Spleen (tissue), 11 donors: ENCODE results near the gene CAMTA2. TPM values are rescaled to one million over a fixed set of nuclear protein-coding genes. Genes with fewer than 3 reads are reported as not detected.

Source experiments
- DNase-seq: peaks from one replicate; pipeline ENCODE4 v3.0.0-alpha.2; 2020
- H3K27ac ChIP-seq, 8 donors: fragments of 200-600 bp; sonication (generic) in 7 of 8; 1 replicate in 4 of 8; 2 replicates in 4 of 8; pipeline versions ENCODE4 v1.5.0 to v1.8.0; 2016 to 2021; ENCODE audit warnings: inconsistent platforms in 4 of 8, mild to moderate bottlenecking in 4 of 8, moderate library complexity in 1 of 8
- H3K27me3 ChIP-seq, 7 donors: fragments of 200-600 bp; sonication (generic) in 6 of 7; replicated peaks in 1 of 7; 1 replicate in 4 of 7; 2 replicates in 3 of 7; pipeline versions ENCODE4 v1.5.0 to v1.8.0; 2016 to 2021; ENCODE audit warnings: inconsistent platforms in 3 of 7, mild to moderate bottlenecking in 1 of 7
- H3K36me3 ChIP-seq, 6 donors: fragments of 200-600 bp; sonication (generic) in 5 of 6; 1 replicate in 4 of 6; 2 replicates in 2 of 6; pipeline versions ENCODE4 v1.5.0 to v1.8.0; 2016 to 2021; ENCODE audit warnings: inconsistent platforms in 2 of 6
- H3K4me1 ChIP-seq, 6 donors: fragments of 200-600 bp; sonication (generic) in 5 of 6; 1 replicate in 3 of 6; 2 replicates in 3 of 6; pipeline versions ENCODE4 v1.5.0 to v1.8.0; 2016 to 2021; ENCODE audit warnings: inconsistent platforms in 3 of 6
- H3K4me3 ChIP-seq, 8 donors: fragments of 200-600 bp; sonication (generic) in 7 of 8; 1 replicate in 4 of 8; 2 replicates in 4 of 8; pipeline versions ENCODE4 v1.5.0 to v1.8.0; 2016 to 2021; ENCODE audit warnings: inconsistent platforms in 4 of 8, mild to moderate bottlenecking in 4 of 8, moderate library complexity in 2 of 8
- H3K9me3 ChIP-seq, 8 donors: fragments of 200-600 bp; sonication (generic) in 7 of 8; 1 replicate in 4 of 8; 2 replicates in 4 of 8; pipeline versions ENCODE4 v1.5.0 to v1.8.0; 2016 to 2021; ENCODE audit warnings: inconsistent platforms in 4 of 8
- CTCF ChIP-seq, 11 experiments: fragments of 200-600 bp in 7 of 11; fragments of 450-650 bp in 4 of 11; sonication (generic) in 4 of 11; IDR thresholded peaks in 8 of 11; conservative IDR thresholded peaks in 3 of 11; 1 replicate in 7 of 11; 2 replicates in 4 of 11; pipeline versions ENCODE4 v1.4.0 to v1.8.0; 2016 to 2021; ENCODE audit warnings: antibody characterized with exemption in 11 of 11, inconsistent platforms in 4 of 11, mild to moderate bottlenecking in 1 of 11
- POLR2A ChIP-seq, 3 donors: fragments of 450-650 bp; IDR thresholded peaks; one replicate each; pipeline ENCODE4 v1.5.1; 2017; ENCODE audit warnings: antibody characterized with exemption in 3 of 3, mild to moderate bottlenecking in 1 of 3
- POLR2AphosphoS5 ChIP-seq, 3 donors: sonication (generic); formaldehyde crosslinking; IDR thresholded peaks; one replicate each; pipeline ENCODE4 v1.5.1; 2017; ENCODE audit warnings: antibody characterized with exemption in 3 of 3
- WGBS, 5 donors: extraction: QIAGEN DNeasy Blood & Tissue Kit in 3 of 5; methylation state at CpG; one replicate each; pipeline versions ENCODE4 v1.1.5 to v1.1.7; 2013 to 2018; 5-methylcytosine and 5-hydroxymethylcytosine counted together
- intact Hi-C: fragments of 100-400 bp; cut with DNase I; formaldehyde crosslinking; loops from one replicate; pipeline ENCODE4 v1.15.0; 2023; ENCODE audit warnings: low total_unique reads
- polyA plus RNA-seq, 3 donors: library from polyadenylated mRNA; stranded (reverse); fragments of 200-250 nt; gene quantifications; one replicate each; pipeline ENCODE4 v1.2.1, GENCODE V29; 2013
- total RNA-seq, 7 donors: library from RNA; depleted of rRNA in 3 of 7; stranded (reverse); fragments of >200 nt in 3 of 7; fragmentation: NEBNext Ultra II Directional in 4 of 7; extraction: Animal tissue kit (Norgen Biotek cat#: 25700) in 4 of 7; gene quantifications; one replicate each; pipeline versions ENCODE4 v1.1.0 to v1.2.1, GENCODE V29; 2016 to 2021
- donor health status: healthy with polysubstance abuse.
- donor health status: DM: no; HTN: no; CAD: no; lungs with moderate emphysema.
- donor health status: DM: no; HTN: no; CAD: no.
- donor health status: Bipolar disorder and iron deficiency.
- donor health status: healthy.
- donor health status: DM: no; HTN: no; CAD: no.
- donor health status: DM: yes; HTN: yes; CAD: no.

CAMTA2 gene
- total and polyA plus RNA-seq, 10 donors, result 21.3 to 79.8 (median 50.5) TPM

- intact Hi-C loops, result no loop called here
- WGBS, 5 donors, result 93 to 98% (median 97%) methylated on average over 8 of the region's 8 CpGs
- Histone ChIP-seq H3K9me3 (no peaks in the 10 kb centered on the region), H3K36me3 (peaks cover 6 to 34% (median 13%) of the 10 kb centered on the region in 6 donors), H3K4me1 (peaks cover 8 to 17% (median 14%) of the 10 kb centered on the region in 6 donors), H3K4me3 (no peak overlapping the region), H3K27me3 (no peaks in the 10 kb centered on the region), H3K27ac (no peak overlapping the region)
- no peak for TF ChIP-seq CTCF (IDR thresholded peaks at IDR 0.05 in 8 of 11, conservative IDR thresholded peaks at IDR 0.05 in 3 of 11)
- no peak for TF ChIP-seq POLR2A (IDR thresholded peaks at IDR 0.05)
- TF ChIP-seq POLR2AphosphoS5 (IDR thresholded peaks at IDR 0.05), result no peak
- DNase-seq, result no peak
Observed at GRCh38 chr17:4955091-4955490, 32.4 kb downstream of the CAMTA2 start.

GRCh38 chr17:4953451-4953961, 34.0 kb downstream of the CAMTA2 start:
- TF ChIP-seq POLR2AphosphoS5 (IDR thresholded peaks at IDR 0.05) (peak in 1 of 3 donors; percentile 18), POLR2A (IDR thresholded peaks at IDR 0.05) (no peak)
- Histone ChIP-seq H3K36me3 (peaks cover 0 to 19% (median 0%) of the 10 kb centered on the region in 6 donors), H3K27me3 (no peaks in the 10 kb centered on the region), H3K27ac (no peak overlapping the region), H3K9me3 (no peaks in the 10 kb centered on the region), H3K4me3 (no peak overlapping the region), H3K4me1 (peaks cover 8 to 31% (median 19%) of the 10 kb centered on the region in 6 donors)
- 68 to 84% (median 74%) methylated on average over 14 of the region's 14 CpGs for WGBS, 5 donors
- intact Hi-C loops, result no loop called here
- no peak for DNase-seq

- 82 to 100% (median 90%) methylated on average over 3 of the region's 3 CpGs for WGBS, 5 donors
- Histone ChIP-seq H3K4me1 (peaks cover 12 to 41% (median 24%) of the 10 kb centered on the region in 6 donors), H3K27ac (no peak overlapping the region), H3K4me3 (no peak overlapping the region), H3K9me3 (no peaks in the 10 kb centered on the region), H3K27me3 (no peaks in the 10 kb centered on the region), H3K36me3 (peaks cover 0 to 8% (median 4%) of the 10 kb centered on the region in 6 donors)
- DNase-seq, result no peak
- intact Hi-C loops, result no loop called here
- TF ChIP-seq CTCF (IDR thresholded peaks at IDR 0.05 in 8 of 11, conservative IDR thresholded peaks at IDR 0.05 in 3 of 11) (no peak), POLR2A (IDR thresholded peaks at IDR 0.05) (no peak), POLR2AphosphoS5 (IDR thresholded peaks at IDR 0.05) (no peak)
Observed at GRCh38 chr17:4951486-4951885, 36.0 kb downstream of the CAMTA2 start.

GRCh38 chr17:4950746-4951204, 36.7 kb downstream of the CAMTA2 start, which contains the start of gene ENO3:
ENO3 (plus strand) TSS chr17:4951119; CDS start chr17:4951830, 711 bp downstream.
- intact Hi-C loops, result no loop called here
- DNase-seq, result no peak
- WGBS, 5 donors, result 42 to 60% (median 52%) methylated on average over 7 of the region's 7 CpGs
- Histone ChIP-seq H3K4me3 (peak within 1 kb of the TSS; percentile 78 to 100 (median 98)), H3K27me3 (no peaks in the 10 kb centered on the region), H3K27ac (peak within 1 kb of the TSS; percentile 89 to 99 (median 98)), H3K9me3 (no peaks in the 10 kb centered on the region), H3K36me3 (peaks cover 0 to 15% (median 11%) of the 10 kb centered on the region in 6 donors), H3K4me1 (peaks cover 19 to 48% (median 30%) of the 10 kb centered on the region in 6 donors)
- no peak for TF ChIP-seq POLR2AphosphoS5 (IDR thresholded peaks at IDR 0.05)
- no peak for TF ChIP-seq POLR2A (IDR thresholded peaks at IDR 0.05)
- no peak for TF ChIP-seq CTCF (IDR thresholded peaks at IDR 0.05 in 8 of 11, conservative IDR thresholded peaks at IDR 0.05 in 3 of 11)
